Islet of Langerhans (tissue), 1 donor: ENCODE measurements around the gene MAB21L3.

ENCODE experiments used
- FAIRE-seq: peaks from one replicate; lab custom pipeline; 2011; peaks lifted over from hg19 to GRCh38; lab: Jason Lieb, UNC

The MAB21L3 gene

DNA sequence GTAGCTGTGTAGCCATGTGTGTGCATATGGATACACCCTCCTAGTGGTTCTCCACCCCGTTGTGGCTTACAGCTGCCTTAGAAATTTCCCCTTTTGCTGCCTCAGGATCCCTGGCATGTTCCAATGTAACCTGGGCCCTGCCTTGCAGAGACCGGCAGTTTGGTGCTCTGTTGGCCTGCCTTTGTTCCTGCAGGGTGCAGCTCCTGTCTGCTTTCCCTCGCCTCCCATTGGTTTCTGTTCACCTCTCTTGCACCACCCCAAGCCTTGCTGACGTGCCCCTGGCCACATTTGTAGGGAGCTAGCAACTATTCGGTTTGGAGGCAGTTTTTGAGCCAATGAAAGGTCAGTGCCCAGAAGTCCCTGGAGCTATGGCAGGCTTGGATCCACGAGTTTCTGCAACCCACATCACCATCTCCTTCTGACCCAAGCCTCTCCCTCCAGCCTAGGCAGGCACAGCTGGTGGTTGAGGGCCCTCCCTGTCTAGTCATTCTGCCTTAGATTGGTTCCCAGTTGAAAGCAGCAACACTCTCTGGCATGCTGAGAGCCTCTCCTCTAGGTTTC is 54.9 kb downstream of the MAB21L3 start:
- no peak for FAIRE-seq

DNA sequence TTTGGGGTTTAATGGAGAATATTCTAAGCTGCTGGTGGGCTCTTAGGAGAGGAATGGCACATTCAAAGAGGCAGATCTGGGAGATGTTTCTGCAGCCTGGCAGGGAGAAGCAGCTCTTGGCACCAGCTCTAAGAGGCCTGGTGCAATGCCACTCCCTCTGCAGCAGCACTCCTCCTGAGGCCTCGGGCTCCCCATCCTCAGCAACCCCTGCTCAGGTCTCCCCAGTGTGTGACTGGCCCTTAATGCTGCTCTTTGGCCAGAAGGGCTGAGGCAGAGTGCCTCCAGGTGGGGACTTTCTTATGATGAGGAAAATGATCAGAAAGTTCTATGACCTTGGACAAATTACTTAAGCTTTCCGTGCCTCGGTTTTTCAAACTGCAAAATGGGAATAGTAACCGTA is 55.5 kb downstream of the MAB21L3 start:
- no peak for FAIRE-seq

DNA sequence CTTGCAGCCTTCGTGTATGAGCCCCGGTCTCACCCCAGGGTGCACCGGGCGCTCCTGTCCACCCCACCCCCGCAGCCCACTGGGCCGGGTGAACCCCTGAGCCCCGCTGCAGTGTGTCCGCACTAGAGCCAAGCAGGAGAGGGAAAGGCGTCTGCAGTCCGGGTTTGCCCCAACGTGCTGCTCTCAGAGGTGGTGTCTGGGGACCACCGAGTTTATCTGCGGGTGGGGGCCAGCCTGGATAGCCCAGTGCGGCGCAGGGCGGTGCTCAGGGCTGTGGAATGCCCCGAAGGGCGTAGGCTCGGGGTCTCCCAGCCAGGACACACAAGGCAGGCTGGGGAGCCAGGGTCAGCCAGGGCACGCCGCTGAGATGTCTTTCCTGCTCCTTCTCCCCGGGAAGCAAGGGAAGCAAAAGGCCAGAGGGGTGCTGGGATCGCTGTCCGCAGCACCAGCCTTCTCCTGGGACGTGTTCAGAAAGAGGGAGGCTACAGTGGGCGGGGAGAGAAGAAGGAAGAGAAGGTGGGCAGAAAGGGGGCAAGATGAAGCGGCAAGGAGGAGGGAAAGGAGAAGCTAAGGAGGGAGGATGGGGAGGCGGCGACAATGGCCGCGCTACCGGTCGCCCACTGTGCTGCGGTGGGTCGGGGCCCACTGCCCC is 56.6 kb downstream of the MAB21L3 start:
- FAIRE-seq = no peak

DNA sequence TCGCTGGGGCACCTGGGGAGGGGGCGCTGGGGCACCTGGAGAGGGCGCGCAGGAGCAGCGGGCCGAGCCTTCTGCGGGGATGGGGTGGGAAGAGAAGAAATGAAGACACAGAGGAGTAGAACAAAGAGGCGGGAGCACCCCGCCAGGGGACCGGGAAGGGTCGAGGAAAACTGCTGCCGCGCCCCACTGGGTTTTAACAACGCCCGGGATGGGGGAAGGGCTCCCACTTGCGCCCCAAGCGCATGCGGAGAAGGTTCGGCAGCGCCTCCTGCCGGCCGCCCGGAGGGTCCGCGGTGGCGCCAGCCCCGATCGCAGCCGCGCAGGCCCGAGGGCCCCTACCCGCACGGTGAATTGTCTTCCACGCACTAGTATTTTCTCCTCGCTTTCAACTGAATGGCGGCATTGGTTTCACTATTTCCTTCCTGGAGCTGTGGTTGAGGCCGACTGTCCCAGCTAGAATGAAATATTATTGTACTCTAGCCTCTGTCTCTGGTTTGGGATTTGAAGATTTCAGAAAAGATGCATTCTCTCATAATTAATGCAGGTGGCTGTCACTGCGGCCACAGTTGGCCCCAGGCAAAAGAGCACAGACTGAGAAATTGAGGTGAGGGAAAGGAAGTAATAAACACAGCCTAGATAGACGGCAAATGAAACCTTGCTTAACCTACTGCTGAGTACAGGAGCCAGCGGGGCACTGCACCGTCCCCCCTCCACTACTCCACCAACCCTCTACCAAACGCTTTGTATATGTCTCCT is 57.3 kb downstream of the MAB21L3 start:
- FAIRE-seq = no peak

DNA sequence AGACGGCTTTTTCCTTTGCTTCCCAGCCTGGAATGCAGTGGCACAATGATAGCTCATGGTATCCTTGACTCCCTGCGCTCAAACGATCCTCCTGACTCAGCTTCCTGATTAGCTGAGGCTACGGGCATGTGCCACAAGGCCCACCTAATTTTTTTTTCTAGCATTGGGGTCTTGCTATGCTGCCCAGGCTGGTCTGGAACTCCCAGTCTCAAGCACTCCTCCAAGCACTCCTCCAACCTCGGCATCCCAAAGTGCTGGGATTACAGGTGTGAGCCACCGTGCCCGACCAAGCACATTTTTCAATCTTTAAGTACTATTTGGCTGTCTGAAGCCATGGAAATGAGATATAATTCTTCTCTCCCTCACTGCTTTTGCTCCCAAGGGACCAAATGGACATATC is 58.7 kb downstream of the MAB21L3 start:
- no peak for FAIRE-seq

DNA sequence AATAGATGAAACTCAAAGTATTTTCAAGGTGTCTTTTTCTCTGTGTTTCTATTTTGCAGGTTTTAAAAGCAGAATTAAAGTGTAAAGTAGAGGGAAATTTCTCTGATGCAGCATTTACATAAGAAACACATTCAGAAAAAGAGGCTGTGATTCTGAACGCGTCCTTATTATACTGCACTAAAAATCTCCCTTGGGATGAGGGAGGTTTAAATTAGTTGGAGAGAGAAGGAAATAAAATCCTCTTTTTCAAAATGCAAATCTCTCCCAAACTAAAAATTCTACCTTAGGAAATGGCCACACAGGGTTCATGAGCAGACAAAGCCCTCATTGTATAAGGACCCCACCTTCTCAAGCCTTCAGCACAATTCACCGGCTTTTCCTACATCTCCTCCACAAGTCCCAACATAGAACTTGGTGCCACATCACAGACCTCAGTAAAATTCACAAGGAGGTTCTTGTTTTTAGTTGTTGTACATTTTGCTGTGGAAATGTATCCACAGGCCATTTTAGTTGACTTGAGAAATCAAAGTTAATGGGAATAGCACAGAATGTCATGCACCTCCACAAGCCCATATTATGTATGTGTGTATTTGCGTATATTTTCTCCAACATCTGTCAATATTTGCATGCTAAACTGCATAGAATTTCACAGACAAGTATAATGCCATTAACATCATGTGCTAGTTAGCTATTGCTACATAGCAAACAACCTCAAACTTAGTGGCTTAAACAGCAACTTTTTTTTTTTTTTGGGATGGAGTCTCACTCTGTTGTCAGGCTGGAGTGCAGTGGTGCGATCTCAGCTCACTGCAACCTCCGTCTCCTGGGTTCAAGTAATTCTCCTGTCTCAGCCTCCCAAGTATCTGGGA is 59.8 kb downstream of the MAB21L3 start:
- no peak for FAIRE-seq

DNA sequence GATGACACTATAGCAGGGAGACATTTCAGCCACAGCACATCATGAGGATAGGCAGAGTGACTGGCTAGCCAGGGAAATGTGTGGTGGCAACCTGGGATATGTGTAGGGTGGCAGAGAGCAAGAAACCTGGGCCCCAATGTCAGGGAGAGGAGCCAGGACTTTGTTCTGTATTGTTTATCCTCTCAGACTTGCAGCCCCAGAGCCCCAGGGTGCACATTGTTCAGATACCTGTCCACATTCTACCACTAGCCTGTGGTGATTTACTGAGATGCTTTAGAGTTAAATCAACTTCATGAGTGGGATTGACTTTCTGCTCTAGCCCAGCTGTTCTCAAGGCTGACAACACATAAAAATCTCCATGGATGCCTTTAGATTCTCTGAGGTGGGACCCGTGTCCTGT is 61.5 kb downstream of the MAB21L3 start:
- FAIRE-seq = no peak

DNA sequence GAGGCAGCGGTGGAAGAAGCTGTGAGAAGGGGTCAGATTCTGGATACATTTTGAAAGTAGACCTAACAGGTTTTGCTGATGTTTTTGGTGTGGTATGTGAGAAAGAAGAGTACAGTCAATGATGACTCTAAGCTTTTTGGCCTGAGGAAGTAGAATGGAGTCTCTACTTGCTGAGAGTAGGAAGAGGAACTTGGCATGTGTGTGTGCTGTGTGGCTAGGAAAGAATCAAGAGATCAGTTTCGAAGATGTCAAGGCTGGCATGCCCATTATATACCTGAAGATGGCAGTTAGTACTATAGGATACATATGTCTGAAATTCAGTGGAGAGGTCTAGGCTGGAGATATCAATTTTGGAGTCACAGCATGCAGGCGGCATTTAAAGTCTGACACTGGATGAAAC is 64.4 kb downstream of the MAB21L3 start:
- no peak for FAIRE-seq

DNA sequence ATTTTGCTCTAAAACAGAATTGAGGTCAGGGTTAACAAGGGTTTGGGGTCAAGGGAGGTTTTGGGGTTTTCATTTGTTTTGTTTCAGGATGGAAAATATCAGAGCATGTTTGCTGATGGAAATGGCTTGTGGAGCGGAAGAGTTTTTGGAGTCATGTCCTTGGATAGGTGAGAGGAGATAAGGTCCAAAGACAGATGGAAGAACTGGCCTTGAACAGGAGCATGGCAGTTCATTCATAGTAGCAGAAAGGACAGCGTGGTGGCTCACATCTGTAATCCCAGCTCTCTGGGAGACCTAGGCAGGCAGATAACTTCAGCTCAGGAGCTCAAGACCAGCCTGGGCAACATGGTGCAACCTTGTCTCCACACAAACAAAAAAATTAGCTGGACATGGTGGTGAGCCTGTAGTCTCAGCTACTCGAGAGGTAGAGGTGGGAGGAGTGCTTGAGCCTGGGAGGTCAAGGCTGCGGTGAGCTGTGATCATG is 65.1 kb downstream of the MAB21L3 start:
- no peak for FAIRE-seq

DNA sequence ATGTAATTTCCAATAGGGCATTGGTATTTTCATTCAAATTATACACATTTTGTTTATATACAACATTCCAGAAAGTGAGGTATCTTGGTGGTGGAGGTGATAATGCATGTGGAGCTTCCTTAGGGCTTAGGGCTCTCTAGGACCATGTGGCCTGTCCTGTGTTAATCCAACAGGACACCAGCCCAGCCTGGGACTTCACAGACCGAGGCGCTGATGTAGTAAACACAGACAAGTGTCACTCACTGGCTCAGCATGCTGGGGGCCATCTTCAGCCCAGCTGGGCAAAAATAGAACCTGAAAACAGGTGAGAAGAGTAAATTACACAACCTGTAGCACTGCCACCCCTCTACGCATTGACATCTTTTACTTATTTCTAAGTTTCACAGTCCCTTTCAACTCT is 66.7 kb downstream of the MAB21L3 start:
- FAIRE-seq = no peak

DNA sequence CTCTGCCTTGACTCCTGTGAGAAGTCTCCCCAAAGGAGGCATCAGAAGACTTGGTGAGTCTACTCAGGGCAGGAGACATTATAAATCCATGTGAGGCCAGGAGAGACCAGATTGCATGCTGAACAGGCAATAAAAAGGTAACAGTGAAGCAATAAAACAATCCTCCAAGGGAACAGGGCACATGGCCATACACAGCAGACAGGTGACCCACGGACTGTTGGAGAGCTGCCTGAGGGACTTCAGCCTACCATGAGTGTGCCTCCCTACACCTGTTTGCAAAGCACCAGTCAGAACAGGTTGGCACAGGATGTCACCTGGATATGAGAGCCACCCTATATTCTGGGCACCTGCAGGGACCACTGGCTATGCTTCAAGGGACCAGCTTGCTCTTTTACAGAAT is 67.6 kb downstream of the MAB21L3 start:
- no peak for FAIRE-seq

DNA sequence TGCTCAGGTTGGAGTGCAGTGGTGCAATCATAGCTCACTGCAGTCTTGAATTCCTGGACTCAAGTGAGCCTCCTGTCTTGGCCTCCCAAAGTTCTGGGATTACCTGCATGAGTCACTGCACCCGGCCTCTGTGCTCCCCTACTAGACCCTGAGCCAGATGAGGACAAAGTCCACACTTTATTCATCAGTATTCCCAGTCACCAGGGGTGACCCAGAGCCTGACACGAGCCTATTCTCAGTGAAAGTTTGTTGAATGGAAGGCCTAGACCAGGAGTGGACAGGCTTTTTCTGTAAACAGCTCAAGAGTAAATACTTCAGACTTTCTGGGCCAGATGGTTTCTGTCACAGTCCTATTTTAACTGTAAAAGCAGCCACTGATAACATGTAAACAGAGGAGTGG is 68.2 kb downstream of the MAB21L3 start:
- FAIRE-seq = no peak

DNA sequence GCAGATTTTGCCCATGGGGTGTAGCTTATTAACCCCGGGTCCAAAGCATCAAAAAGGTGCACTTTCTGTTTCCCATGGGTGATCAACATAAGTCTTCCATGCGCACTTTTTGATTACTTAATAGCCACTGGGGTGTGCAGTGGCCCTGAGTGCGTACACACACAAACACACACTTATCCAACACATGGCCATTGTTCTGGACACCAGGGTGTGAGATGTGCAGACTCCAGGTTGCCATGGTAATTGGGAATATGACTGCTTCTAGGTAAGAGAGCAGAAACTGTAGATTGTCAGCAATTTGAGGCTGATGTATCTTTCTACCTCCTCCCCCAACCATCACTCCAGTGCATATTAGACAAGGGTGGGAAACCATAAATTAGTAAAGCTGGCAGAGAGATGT is 68.8 kb downstream of the MAB21L3 start:
- FAIRE-seq = no peak

DNA sequence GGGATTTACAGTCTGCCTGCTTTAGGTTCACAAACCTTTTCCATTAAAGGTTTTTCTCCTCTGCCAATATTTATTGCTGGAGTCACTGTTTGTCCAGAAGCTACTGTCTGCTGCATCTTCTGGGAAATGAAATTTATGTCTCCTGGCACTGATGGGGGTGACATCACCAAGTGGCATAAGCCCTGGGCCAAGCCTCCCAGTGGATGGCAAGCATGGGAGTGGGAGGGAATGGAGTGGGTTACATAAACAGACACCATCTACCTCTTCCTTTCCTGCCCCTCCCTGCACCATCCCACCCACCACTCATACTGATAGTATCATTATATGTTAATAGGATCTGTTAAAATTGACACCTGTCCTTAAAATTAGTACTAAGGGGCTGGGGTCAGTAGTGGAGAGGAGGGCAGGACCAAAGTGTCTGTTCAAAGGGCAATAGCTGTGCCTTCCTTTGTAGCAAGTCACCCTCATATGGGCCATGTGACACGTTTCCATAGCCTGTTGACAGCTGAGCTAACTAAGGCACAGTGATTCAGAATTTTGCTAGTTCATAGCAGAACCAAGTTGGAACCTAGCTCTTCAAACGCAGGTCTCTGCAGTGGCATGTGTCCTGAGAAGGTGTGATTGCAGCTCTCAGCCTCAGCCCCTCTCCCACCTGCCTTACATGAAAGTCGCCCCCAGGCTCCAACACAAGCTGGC is 71.0 kb downstream of the MAB21L3 start:
- FAIRE-seq = no peak
